HG03108 (cell line): ENCODE measurements around the gene TAF11L9.
"Not testable (repeated sequence)": the region's sequence is repeated elsewhere in the genome, so short reads cannot be mapped to it uniquely, and the experiment has no call there.

Experiments used
- ATAC-seq: cut with Tn5 transposase; IDR thresholded peaks from one replicate; pipeline ENCODE4 v1.9.1; 2021; ENCODE audit warnings: moderate library complexity; ENCODE audit not compliant: unreplicated experiment

The TAF11L9 gene

GRCh38 chr5:17594255-17594654, at the start of gene TAF11L9:
TSS of gene TAF11L9 (minus strand) at chr5:17594394.
- not testable (repeated sequence) for ATAC-seq

DNA sequence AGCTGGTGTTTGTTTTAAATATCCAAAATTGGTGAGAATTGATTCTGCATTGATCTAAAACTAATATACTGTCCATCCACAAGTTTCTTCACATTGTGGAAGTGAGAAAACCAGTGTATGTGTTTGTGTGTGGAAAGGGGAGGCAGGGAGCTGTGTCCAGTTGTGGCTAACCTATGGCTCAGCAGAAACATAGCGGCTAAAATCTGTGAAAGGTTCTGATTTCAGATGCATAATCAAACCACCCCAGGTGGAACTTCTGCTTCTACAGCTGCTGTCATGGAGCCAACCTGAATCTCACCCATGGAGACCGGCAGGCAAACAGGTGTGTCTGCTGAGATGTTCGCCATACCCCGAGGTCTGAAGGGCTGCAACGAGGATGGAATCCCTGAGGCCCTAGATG, 40.0 kb upstream of the TAF11L9 start, which contains the start of gene TAF11L14:
TSS of gene TAF11L14 (plus strand) at position 301 of the 400 bp plus-strand sequence.
- ATAC-seq = no peak

DNA sequence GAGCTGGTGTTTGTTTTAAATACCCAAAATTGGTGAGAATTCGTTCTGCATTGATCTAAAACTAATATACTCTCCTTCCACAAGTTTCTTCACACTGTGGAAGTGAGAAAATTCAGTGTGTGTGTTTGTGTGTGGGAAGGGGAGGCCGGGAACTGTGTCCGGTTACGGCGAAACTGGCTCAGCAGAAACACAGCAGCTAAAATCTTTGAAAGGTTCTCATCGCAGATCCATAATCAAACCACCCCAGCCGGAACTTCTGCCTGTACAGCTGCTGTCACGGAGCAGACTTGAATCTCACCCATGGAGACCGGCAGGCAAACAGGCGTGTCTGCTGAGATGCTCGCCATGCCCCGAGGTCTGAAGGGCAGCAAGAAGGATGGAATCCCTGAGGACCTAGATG, 37.6 kb upstream of the TAF11L9 start, which contains the start of gene TAF11L13:
TSS of gene TAF11L13 (plus strand) at position 301 of the 400 bp plus-strand sequence.
- ATAC-seq = not testable (repeated sequence)

DNA sequence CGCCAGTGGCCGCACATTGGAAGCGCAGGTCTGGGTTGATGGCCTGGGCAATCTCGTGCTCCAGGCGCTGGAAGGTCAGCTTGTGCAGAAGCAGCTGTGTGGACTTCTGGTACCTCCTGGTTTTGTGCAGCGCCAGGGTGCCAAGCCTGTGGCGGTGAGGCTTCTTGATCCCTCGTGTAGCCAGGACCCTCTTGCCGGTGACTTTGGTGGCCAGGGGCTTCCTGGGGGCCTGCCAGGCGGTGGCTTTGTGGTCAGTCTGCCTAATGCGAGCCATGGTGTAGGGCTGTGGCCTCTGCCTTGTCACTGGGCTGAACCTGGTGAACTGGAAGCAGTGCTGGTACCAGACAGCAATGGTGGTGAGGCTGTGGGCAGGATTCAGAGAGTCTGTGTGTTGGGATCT, 31.5 kb upstream of the TAF11L9 start:
- no peak for ATAC-seq

GRCh38 chr5:17620627-17621026, 26.4 kb upstream of the TAF11L9 start:
- no peak for ATAC-seq

GRCh38 chr5:17619354-17619753, 25.2 kb upstream of the TAF11L9 start:
- ATAC-seq = no peak

GRCh38 chr5:17614872-17615605, 20.8 kb upstream of the TAF11L9 start:
- no peak for ATAC-seq

- not testable (repeated sequence) for ATAC-seq
These were observed 15.9 kb upstream of the TAF11L9 start, which contains the start of gene TAF11L12 for GRCh38 chr5:17610092-17610491. TSS of gene TAF11L12 (plus strand) at chr5:17610392.

DNA sequence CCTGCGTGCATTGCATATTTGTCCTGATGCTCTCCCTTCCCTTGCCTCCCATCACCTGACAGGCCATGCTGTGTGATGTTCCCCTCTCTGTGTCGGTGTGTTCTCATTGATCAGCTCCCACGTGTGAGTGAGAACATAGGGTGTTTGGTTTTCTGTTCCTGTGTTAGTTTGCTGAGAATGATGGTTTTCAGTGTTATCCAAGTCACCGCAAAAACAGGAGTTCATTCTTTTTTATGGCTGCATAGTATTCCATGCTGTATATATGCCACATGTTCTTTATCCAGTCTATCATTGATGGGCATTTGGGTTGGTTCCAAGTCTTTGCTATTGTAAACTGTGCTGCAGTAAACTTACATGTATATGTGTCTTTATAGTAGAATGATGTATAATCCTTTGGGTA, 13.3 kb upstream of the TAF11L9 start:
- not testable (repeated sequence) for ATAC-seq

- ATAC-seq = no peak
These were observed 10.8 kb upstream of the TAF11L9 start for GRCh38 chr5:17604951-17605350.

DNA sequence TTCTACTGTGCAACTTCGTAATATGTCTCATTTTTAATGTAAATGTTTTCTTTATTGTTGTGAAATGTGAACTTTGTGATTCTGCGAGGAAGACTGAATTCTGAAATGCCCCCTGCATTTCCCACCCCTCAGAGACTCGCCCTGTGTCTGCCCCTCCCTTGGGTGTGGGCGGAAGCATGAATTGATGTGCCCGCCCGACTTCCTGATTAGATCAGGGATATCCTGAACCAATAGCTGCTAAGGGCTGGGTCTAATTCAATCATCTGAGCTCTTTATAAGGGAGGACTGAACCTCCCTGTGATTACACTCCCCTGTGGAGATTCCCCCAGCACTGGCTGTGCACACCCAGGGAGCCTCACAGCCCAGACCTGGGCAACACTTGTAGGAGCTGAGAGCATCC, 9.7 kb upstream of the TAF11L9 start, which contains the start of gene TAF11L11:
TSS of gene TAF11L11 (plus strand) at position 304 of the 400 bp plus-strand sequence.
- not testable (repeated sequence) for ATAC-seq

GRCh38 chr5:17597728-17598127, 3.5 kb upstream of the TAF11L9 start, which contains the start of gene TAF11L10:
TSS of gene TAF11L10 (minus strand) at chr5:17597828.
- not testable (repeated sequence) for ATAC-seq

- not testable (repeated sequence) for ATAC-seq
These were observed 3.3 kb downstream of the TAF11L9 start, which contains the start of gene TAF11L8 for GRCh38 chr5:17590860-17591259. TSS of gene TAF11L8 (minus strand) at chr5:17590960.

- not testable (repeated sequence) for ATAC-seq
These were observed 8.5 kb downstream of the TAF11L9 start, which contains the start of gene TAF11L7 for GRCh38 chr5:17585658-17586057. TSS of gene TAF11L7 (minus strand) at chr5:17585758.
